ENCODE data around the gene ETV5. TPM values are rescaled to one million over a fixed set of nuclear protein-coding genes. Genes with fewer than 3 reads are reported as not detected.

ETV5 gene
- total and polyA plus RNA-seq, 2 donors (not counting 1 experiment from before 2014, with no cell fraction given), result 0.12 to 0.74 TPM

- Histone ChIP-seq H3K4me2 (replicated peaks; ENCODE audit: low read depth, low read length, poor library complexity, severe bottlenecking) (no peak overlapping the region), H3K27ac (ENCODE audit: low read length in 2 of 2) (no peak overlapping the region), H3K4me3 (ENCODE audit: control extremely low read depth in 1 of 5, extremely low read depth in 1 of 5, insufficient read depth in 1 of 5, low read depth in 2 of 5, low read length in 4 of 5) (no peak overlapping the region), H2AFZ (ENCODE audit: insufficient read depth, low read depth, low read length, poor library complexity, severe bottlenecking) (no peak overlapping the region), H3K79me2 (ENCODE audit: control insufficient read depth, insufficient read depth, low read length) (no peaks in the 10 kb centered on the region), H3K36me3 (replicated peaks in 1 of 2; ENCODE audit: control extremely low read depth in 1 of 2, control insufficient read depth in 1 of 2, extremely low read depth in 1 of 2, insufficient read depth in 2 of 2, low read length in 1 of 2) (no peaks in the 10 kb centered on the region), H3K9me3 (ENCODE audit: control extremely low read depth in 1 of 3, control insufficient read depth in 2 of 3, insufficient read depth in 1 of 3, low read length in 2 of 3) (no peaks in the 10 kb centered on the region), H3K4me1 (ENCODE audit: control insufficient read depth in 2 of 2, insufficient read depth in 2 of 2, low read length in 2 of 2) (no peaks in the 10 kb centered on the region), H3K9ac (ENCODE audit: low read length) (no peak overlapping the region), H4K20me1 (ENCODE audit: control insufficient read depth, insufficient read depth, low read length, poor library complexity, severe bottlenecking) (no peaks in the 10 kb centered on the region), H3K27me3 (replicated peaks in 1 of 4; ENCODE audit: control extremely low read depth in 1 of 4, control insufficient read depth in 3 of 4, insufficient read depth in 4 of 4, low read length in 3 of 4) (peaks cover 0 to 5% (median under 1%) of the 10 kb centered on the region in 4 experiments)
- intact Hi-C loops (cut with micrococcal nuclease), result no loop called here
- peaks cover 3% of the 10 kb centered on the region for H3K27me3 Mint-ChIP-seq
- no peaks in the 10 kb centered on the region for H3K9me3 Mint-ChIP-seq (ENCODE audit: insufficient read depth)
- no peak overlapping the region for H3K4me3 Mint-ChIP-seq
- ChIA-PET CTCF (interaction anchor here (1.1 kb wide), 1 partner anchor 108 kb away, joined by 3 read pairs; no protein-coding TSS in a partner anchor), POLR2A (no interaction called here)
- WGBS (ENCODE audit: insufficient coverage), result 98% methylated on average over 2 of the region's 2 CpGs
- no peak overlapping the region for H3K27ac Mint-ChIP-seq
- no peaks in the 10 kb centered on the region for H3K4me1 Mint-ChIP-seq
- DNase-seq (no peak), ATAC-seq (ENCODE audit: low read depth) (no peak)
- TF ChIP-seq EZH2 (IDR thresholded peaks at IDR 0.05; ENCODE audit: borderline replicate concordance, insufficient read depth, low read depth, low read length, poor library complexity, severe bottlenecking) (no peak), CTCF (IDR thresholded peaks at IDR 0.05) (no peak)
Observed at GRCh38 chr3:186090901-186091300, 18.0 kb downstream of the ETV5 start.

- no peak for TF ChIP-seq EZH2 (IDR thresholded peaks at IDR 0.05; ENCODE audit: borderline replicate concordance, insufficient read depth, low read depth, low read length, poor library complexity, severe bottlenecking)
- TF ChIP-seq CTCF (IDR thresholded peaks at IDR 0.05), result no peak
- Mint-ChIP-seq H3K27me3 (no peaks in the 10 kb centered on the region), H3K9me3 (ENCODE audit: insufficient read depth) (no peaks in the 10 kb centered on the region), H3K4me3 (no peak overlapping the region), H3K27ac (no peak overlapping the region), H3K4me1 (no peaks in the 10 kb centered on the region)
- intact Hi-C loops (cut with micrococcal nuclease), result no loop called here
- no peaks in the 10 kb centered on the region for H3K27me3 ChIP-seq (replicated peaks in 1 of 4; ENCODE audit: control extremely low read depth in 1 of 4, control insufficient read depth in 3 of 4, insufficient read depth in 4 of 4, low read length in 3 of 4)
- no peak overlapping the region for H3K4me2 ChIP-seq (replicated peaks; ENCODE audit: low read depth, low read length, poor library complexity, severe bottlenecking)
- H3K9me3 ChIP-seq (ENCODE audit: control extremely low read depth in 1 of 3, control insufficient read depth in 2 of 3, insufficient read depth in 1 of 3, low read length in 2 of 3), result no peaks in the 10 kb centered on the region
- no peaks in the 10 kb centered on the region for H3K79me2 ChIP-seq (ENCODE audit: control insufficient read depth, insufficient read depth, low read length)
- no peak overlapping the region for H3K9ac ChIP-seq (ENCODE audit: low read length)
- ATAC-seq (ENCODE audit: low read depth) (no peak), DNase-seq (no peak)
- H3K27ac ChIP-seq (ENCODE audit: low read length in 2 of 2), result no peak overlapping the region
- H3K4me1 ChIP-seq (ENCODE audit: control insufficient read depth in 2 of 2, insufficient read depth in 2 of 2, low read length in 2 of 2), result no peaks in the 10 kb centered on the region
- 90% methylated on average over 1 of the region's 2 CpGs for WGBS (ENCODE audit: insufficient coverage)
- POLR2A ChIA-PET, result no interaction called here
- no peaks in the 10 kb centered on the region for H4K20me1 ChIP-seq (ENCODE audit: control insufficient read depth, insufficient read depth, low read length, poor library complexity, severe bottlenecking)
- H2AFZ ChIP-seq (ENCODE audit: insufficient read depth, low read depth, low read length, poor library complexity, severe bottlenecking), result no peak overlapping the region
- H3K4me3 ChIP-seq (ENCODE audit: control extremely low read depth in 1 of 5, extremely low read depth in 1 of 5, insufficient read depth in 1 of 5, low read depth in 2 of 5, low read length in 4 of 5), result no peak overlapping the region
- CTCF ChIA-PET, result no interaction called here
- no peaks in the 10 kb centered on the region for H3K36me3 ChIP-seq (replicated peaks in 1 of 2; ENCODE audit: control extremely low read depth in 1 of 2, control insufficient read depth in 1 of 2, extremely low read depth in 1 of 2, insufficient read depth in 2 of 2, low read length in 1 of 2)
Observed at GRCh38 chr3:186088335-186088734, 20.6 kb downstream of the ETV5 start.
